Sigmoid colon (tissue), 7 donors: ENCODE results near the gene SDK1. TPM values are rescaled to one million over a fixed set of nuclear protein-coding genes. Genes with fewer than 3 reads are reported as not detected.

ENCODE experiments used
- DNase-seq: peaks from one replicate; pipeline ENCODE4 v3.0.0-alpha.2; 2019
- H3K27ac ChIP-seq, 4 donors: fragments of 200-600 bp; sonication (generic); one replicate each; pipeline ENCODE4 v1.5.1; 2016 to 2019; ENCODE audit warnings: mild to moderate bottlenecking in 1 of 4
- H3K27me3 ChIP-seq, 3 donors: fragments of 200-600 bp; sonication (generic); one replicate each; pipeline ENCODE4 v1.5.1; 2019; ENCODE audit warnings: mild to moderate bottlenecking in 1 of 3
- H3K36me3 ChIP-seq, 4 donors: fragments of 200-600 bp; sonication (generic); one replicate each; pipeline ENCODE4 v1.5.1; 2016 to 2019
- H3K4me1 ChIP-seq, 4 donors: fragments of 200-600 bp; sonication (generic); one replicate each; pipeline ENCODE4 v1.5.1; 2017 to 2019
- H3K4me3 ChIP-seq, 4 donors: fragments of 200-600 bp; sonication (generic); one replicate each; pipeline ENCODE4 v1.5.1; 2017 to 2019; ENCODE audit warnings: mild to moderate bottlenecking in 2 of 4, moderate library complexity in 1 of 4
- H3K9me3 ChIP-seq, 4 donors: fragments of 200-600 bp in 3 of 4; sonication (generic) in 3 of 4; one replicate each; pipeline versions ENCODE4 v1.5.1 to v1.6.1; 2013 to 2019
- EP300 ChIP-seq, 4 donors: sonication (generic); formaldehyde crosslinking; IDR thresholded peaks; one replicate each; pipeline ENCODE4 v1.6.1; 2017; ENCODE audit warnings: antibody characterized with exemption in 4 of 4
- POLR2A ChIP-seq, 2 donors: fragments of 450-650 bp; IDR thresholded peaks; one replicate each; pipeline ENCODE4 v1.6.1; 2016; ENCODE audit warnings: antibody characterized with exemption in 2 of 2, mild to moderate bottlenecking in 2 of 2, moderate library complexity in 2 of 2
- POLR2AphosphoS5 ChIP-seq, 4 donors: sonication (generic); formaldehyde crosslinking; IDR thresholded peaks; one replicate each; pipeline ENCODE4 v1.6.1; 2017; ENCODE audit warnings: antibody characterized with exemption in 4 of 4
- WGBS, 2 donors: extraction: QIAGEN DNeasy Blood & Tissue Kit; methylation state at CpG; one replicate each; pipeline ENCODE4 v1.1.7; 2013; 5-methylcytosine and 5-hydroxymethylcytosine counted together
- intact Hi-C: fragments of 100-400 bp; cut with DNase I; formaldehyde crosslinking; loops from one replicate; pipeline ENCODE4 v1.15.1; 2023
- polyA plus RNA-seq, 3 donors: library from polyadenylated mRNA; stranded (reverse); fragments of 200-250 nt; gene quantifications; one replicate each; pipeline ENCODE4 v1.2.3, GENCODE V29; 2013
- total RNA-seq, 4 donors: library from RNA; depleted of rRNA; stranded (reverse); fragments of >200 nt; gene quantifications; one replicate each; pipeline ENCODE4 v1.1.0, GENCODE V29; 2016
- TF ChIP-seq, protein P1 (sequence below), 4 experiments: fragments of 450-650 bp in 3 of 4; fragments of 200-600 bp in 1 of 4; IDR thresholded peaks; one replicate each; pipeline ENCODE4 v1.5.1; 2016 to 2019; ENCODE audit warnings: antibody characterized with exemption in 4 of 4, mild to moderate bottlenecking in 3 of 4, moderate library complexity in 2 of 4
- donor health status: healthy with polysubstance abuse.
- donor health status: Bipolar disorder and iron deficiency.
- donor health status: healthy.

Gene SDK1
- total and polyA plus RNA-seq, 7 donors, result under 0.01 to 23.0 (median 10.0) TPM; not detected in 1

DNA sequence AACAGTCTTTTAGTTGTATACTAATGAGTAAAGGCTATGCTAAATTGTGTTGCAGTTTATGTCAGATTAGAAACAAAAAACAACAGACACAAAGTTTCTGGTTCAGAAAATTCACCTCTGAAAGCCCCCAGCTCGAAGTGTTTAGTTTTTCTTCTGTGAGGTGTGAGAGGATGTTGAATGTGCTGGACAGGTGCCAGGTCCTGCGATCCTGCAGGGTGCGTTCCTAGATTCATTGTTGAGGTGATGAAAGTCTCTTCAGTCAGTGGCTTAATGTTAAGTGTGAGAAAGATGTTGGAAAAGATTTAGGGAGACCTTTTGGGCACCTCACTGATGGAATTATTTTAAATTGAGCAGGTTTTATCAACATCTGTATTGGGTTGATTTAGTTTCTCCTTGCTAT is 287.3 kb downstream of the SDK1 start:
- TF ChIP-seq POLR2AphosphoS5 (IDR thresholded peaks at IDR 0.05) (no peak), POLR2A (IDR thresholded peaks at IDR 0.05) (no peak), EP300 (IDR thresholded peaks at IDR 0.05) (no peak)
- TF ChIP-seq, protein P1, sequence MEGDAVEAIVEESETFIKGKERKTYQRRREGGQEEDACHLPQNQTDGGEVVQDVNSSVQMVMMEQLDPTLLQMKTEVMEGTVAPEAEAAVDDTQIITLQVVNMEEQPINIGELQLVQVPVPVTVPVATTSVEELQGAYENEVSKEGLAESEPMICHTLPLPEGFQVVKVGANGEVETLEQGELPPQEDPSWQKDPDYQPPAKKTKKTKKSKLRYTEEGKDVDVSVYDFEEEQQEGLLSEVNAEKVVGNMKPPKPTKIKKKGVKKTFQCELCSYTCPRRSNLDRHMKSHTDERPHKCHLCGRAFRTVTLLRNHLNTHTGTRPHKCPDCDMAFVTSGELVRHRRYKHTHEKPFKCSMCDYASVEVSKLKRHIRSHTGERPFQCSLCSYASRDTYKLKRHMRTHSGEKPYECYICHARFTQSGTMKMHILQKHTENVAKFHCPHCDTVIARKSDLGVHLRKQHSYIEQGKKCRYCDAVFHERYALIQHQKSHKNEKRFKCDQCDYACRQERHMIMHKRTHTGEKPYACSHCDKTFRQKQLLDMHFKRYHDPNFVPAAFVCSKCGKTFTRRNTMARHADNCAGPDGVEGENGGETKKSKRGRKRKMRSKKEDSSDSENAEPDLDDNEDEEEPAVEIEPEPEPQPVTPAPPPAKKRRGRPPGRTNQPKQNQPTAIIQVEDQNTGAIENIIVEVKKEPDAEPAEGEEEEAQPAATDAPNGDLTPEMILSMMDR (IDR thresholded peaks at IDR 0.05), result no peak
- 31 to 56% methylated on average over 3 of the region's 3 CpGs for WGBS, 2 donors
- Histone ChIP-seq H3K27me3 (no peaks in the 10 kb centered on the region), H3K4me1 (peaks cover 0 to 15% (median 3%) of the 10 kb centered on the region in 4 donors), H3K9me3 (no peaks in the 10 kb centered on the region), H3K36me3 (no peaks in the 10 kb centered on the region), H3K4me3 (no peak overlapping the region), H3K27ac (no peak overlapping the region)
- no peak for DNase-seq
- intact Hi-C loops, result no loop called here

DNA sequence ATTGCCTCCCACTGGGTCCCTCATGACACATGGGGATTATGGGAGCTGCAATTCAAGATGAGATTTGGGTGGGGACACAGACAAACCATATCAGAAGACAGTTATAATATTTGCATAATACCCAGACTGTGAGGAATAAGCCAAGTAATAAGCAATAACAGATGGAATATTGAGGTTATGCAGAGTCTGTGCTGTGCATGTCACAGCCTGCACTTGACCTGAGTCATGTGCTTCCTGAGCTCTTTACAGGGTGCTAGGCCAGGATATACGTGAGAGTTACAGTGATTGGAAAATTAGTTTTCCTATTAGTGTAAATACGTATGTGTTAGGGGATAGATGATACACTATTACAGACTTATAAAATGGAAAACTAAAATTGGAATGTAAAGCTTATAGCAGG is 288.7 kb downstream of the SDK1 start:
- H3K4me1 ChIP-seq, result peaks cover 0 to 15% (median 3%) of the 10 kb centered on the region in 4 donors
- 79 to 86% methylated on average over 2 of the region's 2 CpGs for WGBS, 2 donors
- H3K4me3 ChIP-seq, result no peak overlapping the region
- no peaks in the 10 kb centered on the region for H3K27me3 ChIP-seq
- H3K36me3 ChIP-seq, result no peaks in the 10 kb centered on the region
- no peak overlapping the region for H3K27ac ChIP-seq
- no peak for DNase-seq
- TF ChIP-seq, protein P1 (IDR thresholded peaks at IDR 0.05), result no peak
- TF ChIP-seq EP300 (IDR thresholded peaks at IDR 0.05) (no peak), POLR2AphosphoS5 (IDR thresholded peaks at IDR 0.05) (no peak), POLR2A (IDR thresholded peaks at IDR 0.05) (no peak)
- no peaks in the 10 kb centered on the region for H3K9me3 ChIP-seq
- intact Hi-C loops, result no loop called here

DNA sequence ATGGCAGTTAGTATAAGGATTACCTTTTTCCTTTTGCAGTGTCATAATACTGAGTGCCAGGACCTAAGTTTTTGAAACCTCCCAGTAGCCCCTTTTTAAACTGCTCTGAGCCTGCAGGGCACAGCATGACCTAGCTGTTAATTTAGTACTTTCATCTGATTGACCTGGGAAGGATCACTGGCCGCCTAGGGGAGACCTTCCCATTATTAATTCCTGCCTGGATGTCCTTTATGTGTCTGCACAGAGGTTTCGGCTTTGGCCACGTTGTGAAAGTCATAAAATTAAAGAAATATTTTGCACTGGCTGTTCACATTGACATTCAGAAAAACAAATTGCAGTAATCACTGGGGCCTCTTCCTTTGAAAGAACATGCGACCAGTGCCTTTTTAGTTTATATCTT is 290.2 kb downstream of the SDK1 start:
- TF ChIP-seq POLR2AphosphoS5 (IDR thresholded peaks at IDR 0.05), result no peak
- TF ChIP-seq EP300 (IDR thresholded peaks at IDR 0.05), result no peak
- TF ChIP-seq, protein P1 (IDR thresholded peaks at IDR 0.05), result no peak
- TF ChIP-seq POLR2A (IDR thresholded peaks at IDR 0.05), result no peak
- Histone ChIP-seq H3K4me1 (peaks cover 0 to 15% (median 3%) of the 10 kb centered on the region in 4 donors), H3K36me3 (no peaks in the 10 kb centered on the region), H3K9me3 (no peaks in the 10 kb centered on the region), H3K27ac (no peak overlapping the region), H3K27me3 (no peaks in the 10 kb centered on the region), H3K4me3 (no peak overlapping the region)
- WGBS, 2 donors, result 72 to 83% methylated on average over 4 of the region's 4 CpGs
- no peak for DNase-seq
- intact Hi-C loops, result no loop called here

DNA sequence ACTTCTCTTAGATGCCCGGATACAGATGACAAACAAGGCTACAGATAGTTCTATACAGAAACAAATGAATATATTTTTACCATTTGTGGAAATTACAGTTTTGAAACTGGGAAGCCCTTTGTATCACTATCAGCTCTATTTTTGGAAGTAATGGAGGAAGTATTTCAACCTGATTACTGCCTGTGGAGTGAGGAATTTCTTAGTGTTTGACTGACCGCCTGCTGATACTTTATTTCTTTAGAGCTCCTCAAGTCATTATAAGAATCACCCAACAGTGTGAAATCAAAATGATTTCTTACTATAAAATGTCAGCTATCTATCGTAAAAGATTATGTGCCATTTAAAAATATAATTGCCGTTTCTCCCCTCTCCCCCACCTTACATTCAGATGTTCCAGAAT is 290.9 kb downstream of the SDK1 start:
- Histone ChIP-seq H3K4me3 (peak overlapping the region in 1 of 4 donors; percentile 17), H3K9me3 (no peaks in the 10 kb centered on the region), H3K36me3 (no peaks in the 10 kb centered on the region), H3K4me1 (peaks cover 0 to 15% (median 3%) of the 10 kb centered on the region in 4 donors), H3K27me3 (no peaks in the 10 kb centered on the region), H3K27ac (no peak overlapping the region)
- intact Hi-C loops, result no loop called here
- TF ChIP-seq POLR2AphosphoS5 (IDR thresholded peaks at IDR 0.05), result no peak
- TF ChIP-seq POLR2A (IDR thresholded peaks at IDR 0.05), result no peak
- TF ChIP-seq, protein P1 (IDR thresholded peaks at IDR 0.05), result no peak
- TF ChIP-seq EP300 (IDR thresholded peaks at IDR 0.05), result no peak
- WGBS, 2 donors, result 60 to 81% methylated on average over 4 of the region's 4 CpGs
- no peak for DNase-seq
